Ovary (tissue), 3 donors: ENCODE results near the gene KRT32.

ENCODE experiments used
- POLR2A ChIP-seq: fragments of 450-650 bp; IDR thresholded peaks from one replicate; pipeline ENCODE4 v1.6.1; 2017; ENCODE audit warnings: antibody characterized with exemption, mild to moderate bottlenecking, moderate library complexity
- TF ChIP-seq, protein P1 (sequence below), 3 donors: fragments of 450-650 bp in 2 of 3; fragments of 200-600 bp in 1 of 3; IDR thresholded peaks; one replicate each; pipeline versions ENCODE4 v1.5.1 to v1.8.0; 2016 to 2022; ENCODE audit warnings: antibody characterized with exemption in 3 of 3, mild to moderate bottlenecking in 1 of 3
- donor health status: DM: no; HTN: no; CAD: no.

DNA sequence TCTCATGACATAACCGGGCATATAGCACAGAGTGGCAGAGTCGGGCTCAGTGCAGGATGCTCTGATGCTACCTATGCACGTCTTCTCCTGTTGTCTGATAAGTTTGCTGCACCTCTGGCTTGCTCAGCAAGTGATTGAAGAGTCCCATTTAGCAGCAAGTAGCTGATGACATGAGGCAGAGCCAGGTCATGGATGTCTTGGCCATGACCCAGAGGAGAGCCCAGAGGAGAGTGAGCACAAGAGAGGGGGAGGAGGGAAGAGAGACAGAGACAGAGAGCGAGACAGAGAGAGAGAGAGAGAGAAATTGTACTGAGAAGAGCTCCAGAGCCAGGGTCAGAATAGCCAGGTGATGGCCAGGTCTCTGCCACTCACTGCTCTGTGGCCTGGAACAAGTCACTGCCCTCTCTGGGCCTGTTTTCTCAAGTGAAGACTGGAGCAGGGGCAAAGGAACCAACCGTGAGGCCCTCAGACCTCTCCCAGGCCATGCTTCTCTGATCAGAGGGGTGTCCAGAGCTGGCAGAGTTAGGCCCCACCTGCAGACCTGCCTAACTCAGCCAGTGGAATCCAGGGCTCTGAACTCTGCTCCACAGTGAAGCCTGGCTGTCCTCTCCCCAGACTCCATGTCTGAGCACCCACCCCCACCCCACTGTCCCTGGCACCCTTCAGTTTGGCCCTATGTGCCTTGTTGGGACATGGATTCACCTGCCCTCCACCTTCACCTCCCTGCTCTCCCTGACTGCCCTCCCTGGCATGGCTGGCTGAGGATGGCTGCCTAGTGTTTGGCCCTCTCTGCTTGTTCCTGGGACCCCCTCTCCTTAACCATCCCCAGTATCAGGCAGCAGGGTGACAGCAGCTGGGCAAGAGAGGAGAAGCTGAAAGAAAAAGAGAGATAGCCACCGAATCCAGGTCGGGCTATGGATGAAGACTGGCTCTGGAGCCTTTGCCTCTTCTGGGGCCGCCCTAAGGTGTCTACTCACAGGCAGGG is 18.0 kb upstream of the KRT32 start:
- TF ChIP-seq, protein P1, sequence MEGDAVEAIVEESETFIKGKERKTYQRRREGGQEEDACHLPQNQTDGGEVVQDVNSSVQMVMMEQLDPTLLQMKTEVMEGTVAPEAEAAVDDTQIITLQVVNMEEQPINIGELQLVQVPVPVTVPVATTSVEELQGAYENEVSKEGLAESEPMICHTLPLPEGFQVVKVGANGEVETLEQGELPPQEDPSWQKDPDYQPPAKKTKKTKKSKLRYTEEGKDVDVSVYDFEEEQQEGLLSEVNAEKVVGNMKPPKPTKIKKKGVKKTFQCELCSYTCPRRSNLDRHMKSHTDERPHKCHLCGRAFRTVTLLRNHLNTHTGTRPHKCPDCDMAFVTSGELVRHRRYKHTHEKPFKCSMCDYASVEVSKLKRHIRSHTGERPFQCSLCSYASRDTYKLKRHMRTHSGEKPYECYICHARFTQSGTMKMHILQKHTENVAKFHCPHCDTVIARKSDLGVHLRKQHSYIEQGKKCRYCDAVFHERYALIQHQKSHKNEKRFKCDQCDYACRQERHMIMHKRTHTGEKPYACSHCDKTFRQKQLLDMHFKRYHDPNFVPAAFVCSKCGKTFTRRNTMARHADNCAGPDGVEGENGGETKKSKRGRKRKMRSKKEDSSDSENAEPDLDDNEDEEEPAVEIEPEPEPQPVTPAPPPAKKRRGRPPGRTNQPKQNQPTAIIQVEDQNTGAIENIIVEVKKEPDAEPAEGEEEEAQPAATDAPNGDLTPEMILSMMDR (IDR thresholded peaks at IDR 0.05) = no peak
- no peak for TF ChIP-seq POLR2A
